ENCODE results near the gene TFRC. TPM values are rescaled to one million over a fixed set of nuclear protein-coding genes. Genes with fewer than 3 reads are reported as not detected.

Gene TFRC
- total and polyA plus RNA-seq, 4 donors: 19.1 to 1,250 (median 73.3) TPM

- no peak for DNase-seq (ENCODE audit: low spot score)
- Histone ChIP-seq H3K9ac (ENCODE audit: low read depth in 1 of 2, low read length in 2 of 2) (no peak overlapping the region), H3K4me3 (ENCODE audit: low read depth in 1 of 3, low read length in 3 of 3) (no peak overlapping the region), H3K27me3 (ENCODE audit: control insufficient read depth in 4 of 4, insufficient read depth in 4 of 4, low read length in 3 of 4) (no peaks in the 10 kb centered on the region), H3K4me1 (ENCODE audit: control insufficient read depth in 4 of 4, insufficient read depth in 4 of 4, low read length in 3 of 4) (no peaks in the 10 kb centered on the region), H3K27ac (ENCODE audit: low read depth in 1 of 2, low read length in 2 of 2) (no peak overlapping the region), H3K36me3 (ENCODE audit: control insufficient read depth in 4 of 4, insufficient read depth in 3 of 4, low read depth in 1 of 4, low read length in 3 of 4) (no peaks in the 10 kb centered on the region), H3K9me3 (ENCODE audit: control insufficient read depth in 4 of 4, low read length in 3 of 4) (no peaks in the 10 kb centered on the region)
- 98% methylated on average over 21 of the region's 21 CpGs for WGBS
- TF ChIP-seq MAX (IDR thresholded peaks at IDR 0.05) (no peak), SP1 (IDR thresholded peaks at IDR 0.05) (no peak), RAD21 (IDR thresholded peaks at IDR 0.05) (no peak), JUND (IDR thresholded peaks at IDR 0.05) (no peak), HNF4G (IDR thresholded peaks at IDR 0.05) (no peak), HNF4A (conservative IDR thresholded peaks at IDR 0.05) (no peak)
These were observed 46.4 kb upstream of the TFRC start for GRCh38 chr3:196128172-196128843.

GRCh38 chr3:196127308-196128040 lies 45.6 kb upstream of the TFRC start:
- Histone ChIP-seq H3K9me3 (ENCODE audit: control insufficient read depth in 4 of 4, low read length in 3 of 4) (no peaks in the 10 kb centered on the region), H3K9ac (ENCODE audit: low read depth in 1 of 2, low read length in 2 of 2) (no peak overlapping the region), H3K36me3 (ENCODE audit: control insufficient read depth in 4 of 4, insufficient read depth in 3 of 4, low read depth in 1 of 4, low read length in 3 of 4) (no peaks in the 10 kb centered on the region), H3K4me3 (ENCODE audit: low read depth in 1 of 3, low read length in 3 of 3) (no peak overlapping the region), H3K27me3 (ENCODE audit: control insufficient read depth in 4 of 4, insufficient read depth in 4 of 4, low read length in 3 of 4) (no peaks in the 10 kb centered on the region), H3K27ac (ENCODE audit: low read depth in 1 of 2, low read length in 2 of 2) (no peak overlapping the region), H3K4me1 (ENCODE audit: control insufficient read depth in 4 of 4, insufficient read depth in 4 of 4, low read length in 3 of 4) (no peaks in the 10 kb centered on the region)
- 61% methylated on average over 12 of the region's 12 CpGs for WGBS
- TF ChIP-seq GABPA (IDR thresholded peaks at IDR 0.05 in 1 of 2, conservative IDR thresholded peaks at IDR 0.05 in 1 of 2) (no peak), FOXA1 (IDR thresholded peaks at IDR 0.05) (no peak), RXRA (IDR thresholded peaks at IDR 0.05) (no peak), ATF3 (IDR thresholded peaks at IDR 0.05) (no peak), ZBTB33 (IDR thresholded peaks at IDR 0.05) (no peak), TAF1 (conservative IDR thresholded peaks at IDR 0.05) (no peak), SP1 (IDR thresholded peaks at IDR 0.05) (no peak), REST (IDR thresholded peaks at IDR 0.05) (no peak), NR2F2 (IDR thresholded peaks at IDR 0.05) (no peak), JUND (IDR thresholded peaks at IDR 0.05) (no peak), HNF4G (IDR thresholded peaks at IDR 0.05) (no peak), YY1 (IDR thresholded peaks at IDR 0.05) (no peak), CTCF (IDR thresholded peaks at IDR 0.05; ENCODE audit: low read depth, low read length, missing input control) (no peak), FOXA2 (IDR thresholded peaks at IDR 0.05) (no peak), MAX (IDR thresholded peaks at IDR 0.05) (no peak), RAD21 (IDR thresholded peaks at IDR 0.05) (no peak), HNF4A (conservative IDR thresholded peaks at IDR 0.05) (no peak), EGR1 (IDR thresholded peaks at IDR 0.05; ENCODE audit: low read depth in 2 of 2) (no peak)
- DNase-seq (ENCODE audit: low spot score): peak; percentile 84

All from liver (tissue), 9 donors.